HPDE6-E6E7 (cell line): ENCODE measurements around the gene MED23.
"Not testable (repeated sequence)": the region's sequence is repeated elsewhere in the genome, so short reads cannot be mapped to it uniquely, and the experiment has no call there.

Experiments
- DNase-seq: peaks from one replicate; pipeline ENCODE4 v3.0.0; 2011; ENCODE audit warnings: missing footprints; ENCODE audit errors: extremely low spot score

MED23 gene

DNA sequence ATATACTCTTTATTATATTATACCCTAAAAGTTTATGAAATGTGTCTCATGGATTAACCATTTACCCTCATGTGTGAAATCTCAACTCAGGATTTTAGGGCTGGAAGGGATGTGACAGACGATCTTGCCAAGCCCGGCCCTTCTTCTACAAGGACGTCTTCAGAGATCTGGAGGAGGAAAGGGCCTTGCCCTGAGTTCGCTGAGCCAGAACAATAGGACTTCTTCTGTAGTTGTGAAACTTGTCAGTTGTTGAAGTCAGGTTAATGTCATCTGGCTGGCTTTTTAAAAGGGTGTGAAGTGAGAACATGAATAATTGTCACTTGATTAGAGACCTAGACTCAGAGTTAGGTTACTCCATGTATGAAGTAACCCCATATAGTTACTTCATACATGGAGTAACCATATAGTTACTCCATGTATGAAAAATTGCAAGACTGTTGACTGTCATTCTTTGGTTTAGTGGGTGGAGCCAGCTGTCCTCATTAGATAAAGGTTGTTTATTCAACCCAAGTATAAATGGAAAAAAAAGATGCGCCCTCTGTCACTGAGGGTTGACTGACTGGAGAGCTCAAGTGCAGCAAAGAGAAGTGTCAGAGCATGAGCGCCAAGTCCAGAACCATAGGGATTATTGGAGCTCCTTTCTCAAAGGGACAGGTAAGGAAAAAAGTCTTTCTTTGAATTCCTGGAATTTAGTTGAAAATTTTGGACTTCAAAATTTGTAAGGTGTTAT, 55.2 kb downstream of the MED23 start, which contains the start of gene ARG1:
Gene ARG1, plus strand, starts transcription at position 541 of the 730 bp plus-strand sequence. Its CDS starts 57 bp downstream, at position 598.
- DNase-seq: no peak

DNA sequence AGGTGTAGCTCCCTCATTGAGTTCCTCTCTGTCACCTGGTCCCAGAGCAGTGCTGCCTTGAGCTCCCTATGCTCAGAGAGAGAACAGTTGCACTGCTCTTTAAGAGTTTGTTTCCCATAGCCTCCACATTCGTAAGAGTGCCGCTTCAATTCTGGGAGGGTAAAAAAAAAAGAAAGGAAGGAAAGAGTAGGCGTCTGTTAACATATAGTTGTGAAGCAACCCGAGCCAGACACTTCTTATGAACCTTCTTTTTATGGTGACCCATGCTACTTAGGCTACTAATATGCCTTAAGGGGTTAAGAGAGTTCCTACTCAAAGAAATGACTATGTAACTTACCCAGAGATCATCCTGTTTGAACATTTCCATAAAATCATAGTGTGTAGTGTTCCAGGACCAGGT, 59.3 kb downstream of the MED23 start:
- DNase-seq: no peak

DNA sequence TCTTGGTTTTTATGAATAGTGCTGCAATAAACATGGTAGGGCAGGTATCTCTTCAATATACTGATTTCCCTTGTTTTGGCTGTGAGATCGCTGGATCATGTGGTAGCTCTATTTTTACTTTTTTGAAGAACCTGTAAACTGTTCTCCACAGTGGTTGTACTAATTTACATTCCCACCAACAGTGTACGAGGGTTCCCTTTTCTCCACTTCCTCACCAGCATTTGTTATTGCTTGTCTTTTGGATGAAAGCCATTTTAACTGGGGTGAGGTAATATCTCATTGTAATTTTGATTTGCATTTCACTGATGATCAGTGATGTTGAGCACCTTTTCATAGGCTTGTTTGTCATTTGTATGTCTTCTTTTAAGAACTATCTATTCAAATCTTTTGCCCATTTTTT, 63.0 kb downstream of the MED23 start:
- DNase-seq: no peak

- no peak for DNase-seq
Observed at GRCh38 chr6:131561925-131562707, 65.9 kb downstream of the MED23 start.

DNA sequence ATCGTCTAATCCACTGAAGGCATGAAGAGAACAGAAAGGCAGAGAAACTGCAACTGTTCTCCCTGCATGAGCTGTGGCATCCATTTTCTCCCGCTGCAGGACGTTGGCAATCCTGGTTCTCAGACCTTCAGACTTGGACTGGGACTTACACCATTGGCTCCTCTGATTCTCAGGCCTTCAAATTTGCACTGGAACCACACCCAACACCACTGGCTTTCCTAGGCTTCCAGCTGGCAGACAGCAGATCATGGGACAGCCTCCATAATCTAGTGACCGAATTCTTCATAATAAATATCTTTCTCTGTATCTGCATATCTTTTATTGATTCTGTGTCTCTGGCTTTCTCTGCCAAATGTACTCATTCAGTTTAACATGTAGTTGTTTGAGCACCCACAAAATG, 69.1 kb downstream of the MED23 start:
- no peak for DNase-seq

DNA sequence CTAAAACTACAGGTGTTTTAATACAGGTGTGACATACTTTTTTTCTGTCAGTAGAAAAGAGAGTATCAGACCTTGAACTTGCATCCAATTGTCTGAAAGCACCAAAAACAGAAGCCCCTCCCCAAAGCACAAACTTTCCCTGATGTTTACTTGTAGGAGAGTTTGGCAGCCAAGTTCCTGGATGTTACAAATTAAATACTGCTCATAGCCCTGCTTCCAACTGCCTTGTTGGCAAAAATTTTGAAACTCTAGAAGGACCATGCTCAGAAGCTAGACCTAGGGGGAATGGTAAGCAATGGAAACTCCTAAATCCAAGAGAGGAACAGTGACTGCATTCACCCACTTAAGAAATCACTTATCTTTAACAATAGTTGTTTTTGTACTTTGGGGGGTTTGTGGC, 72.0 kb downstream of the MED23 start:
- DNase-seq: no peak

- DNase-seq: no peak
Observed at GRCh38 chr6:131552572-131552971, 75.5 kb downstream of the MED23 start.

DNA sequence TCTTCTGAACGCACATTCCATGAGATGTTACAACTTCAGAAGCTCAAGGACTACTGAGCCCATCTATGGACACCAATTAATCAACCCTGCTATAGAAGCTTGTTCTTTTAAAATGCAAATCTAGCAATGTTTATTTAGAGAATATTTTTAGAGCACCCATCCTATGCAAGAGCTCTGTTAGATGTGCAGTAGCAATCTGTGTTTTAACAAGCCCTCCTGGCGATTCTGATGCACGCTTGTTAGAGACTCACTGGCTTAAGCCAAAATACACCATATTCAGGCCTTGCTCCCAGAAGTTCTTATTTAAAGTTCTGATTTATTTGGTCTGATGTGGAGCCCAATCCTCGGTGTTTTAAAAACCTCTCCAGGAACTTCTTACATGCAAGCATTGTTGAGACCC, 76.1 kb downstream of the MED23 start:
- no peak for DNase-seq

DNA sequence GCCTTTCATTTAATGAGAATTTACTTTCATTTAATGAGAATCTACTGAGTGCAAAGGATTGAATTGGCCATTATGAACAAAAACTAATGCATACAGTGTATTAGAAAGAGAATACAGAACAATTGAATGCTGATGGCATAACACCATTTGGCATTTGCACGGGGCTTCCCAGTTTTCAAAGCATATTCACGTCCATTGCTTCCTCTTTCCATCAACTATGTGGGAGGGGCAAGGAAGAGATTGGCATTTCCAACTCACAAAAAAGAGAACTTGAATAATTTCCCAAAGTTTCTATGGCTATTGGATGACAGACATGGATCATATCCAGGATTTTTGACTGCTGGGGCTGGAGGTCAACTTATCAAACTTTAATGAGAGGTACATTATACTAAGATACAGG, 78.2 kb downstream of the MED23 start:
- DNase-seq: no peak

DNA sequence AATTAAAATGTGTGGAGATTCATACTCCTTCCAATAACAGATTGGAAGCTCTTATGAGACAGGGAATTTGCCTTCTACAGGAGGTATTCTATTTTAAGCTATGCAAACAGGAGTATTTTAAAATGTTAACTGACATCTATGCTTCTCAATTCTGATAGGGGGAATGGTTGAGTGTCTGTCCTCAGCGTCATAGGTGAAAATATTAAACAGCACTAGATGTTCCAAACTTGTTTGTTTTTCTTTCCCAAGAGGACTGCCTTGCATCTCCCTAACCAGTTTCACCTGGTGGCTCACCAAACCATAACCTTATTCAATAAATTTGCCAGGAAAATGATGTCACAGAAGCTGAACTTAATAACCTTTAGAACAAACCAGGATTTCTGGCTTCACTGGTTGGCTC, 79.6 kb downstream of the MED23 start:
- no peak for DNase-seq

GRCh38 chr6:131547488-131547887, 80.6 kb downstream of the MED23 start:
- DNase-seq: no peak

- DNase-seq: no peak
Observed at GRCh38 chr6:131545317-131545716, 82.7 kb downstream of the MED23 start.

DNA sequence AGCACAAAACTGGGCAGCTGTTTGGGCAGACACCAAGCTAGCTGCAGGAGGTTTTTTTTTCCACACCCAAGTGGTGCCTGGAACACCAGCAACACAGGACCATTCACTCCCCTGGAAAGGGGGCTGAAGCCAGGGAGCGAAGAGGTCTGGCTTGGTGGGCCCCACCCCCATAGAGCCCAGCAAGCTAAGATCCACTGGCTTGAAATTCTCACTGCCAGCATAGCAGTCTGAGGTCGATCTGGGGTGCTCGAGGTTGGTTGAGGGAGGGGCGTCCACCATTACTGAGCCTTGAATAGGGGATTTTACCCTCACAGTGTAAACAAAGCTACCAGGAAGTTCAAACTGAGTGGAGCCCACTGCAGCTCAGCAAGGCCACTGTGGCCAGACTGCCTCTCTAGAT, 89.4 kb downstream of the MED23 start:
- not testable (repeated sequence) for DNase-seq

DNA sequence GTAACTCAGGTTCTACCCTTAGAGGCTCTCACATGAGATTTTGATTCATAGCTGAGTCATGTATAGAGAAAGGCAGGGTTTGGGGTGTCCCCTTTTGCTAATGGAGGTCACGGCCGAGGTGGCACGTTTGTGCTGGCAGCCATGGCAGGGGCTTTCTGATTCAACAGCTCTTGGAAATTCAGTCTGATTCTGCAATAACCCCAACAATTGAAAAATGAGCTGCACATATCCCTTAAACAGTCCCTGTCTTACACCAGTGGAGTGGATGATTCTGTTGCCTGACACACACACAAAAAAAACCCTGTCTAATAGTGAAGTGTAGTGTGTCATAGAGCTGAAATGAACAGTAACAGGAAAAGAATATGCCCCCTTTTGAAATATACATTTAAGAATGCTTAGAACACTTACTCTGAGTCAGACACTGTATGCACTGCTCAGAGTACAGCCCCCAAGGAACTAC, 95.4 kb downstream of the MED23 start:
- DNase-seq: peak; percentile 15

DNA sequence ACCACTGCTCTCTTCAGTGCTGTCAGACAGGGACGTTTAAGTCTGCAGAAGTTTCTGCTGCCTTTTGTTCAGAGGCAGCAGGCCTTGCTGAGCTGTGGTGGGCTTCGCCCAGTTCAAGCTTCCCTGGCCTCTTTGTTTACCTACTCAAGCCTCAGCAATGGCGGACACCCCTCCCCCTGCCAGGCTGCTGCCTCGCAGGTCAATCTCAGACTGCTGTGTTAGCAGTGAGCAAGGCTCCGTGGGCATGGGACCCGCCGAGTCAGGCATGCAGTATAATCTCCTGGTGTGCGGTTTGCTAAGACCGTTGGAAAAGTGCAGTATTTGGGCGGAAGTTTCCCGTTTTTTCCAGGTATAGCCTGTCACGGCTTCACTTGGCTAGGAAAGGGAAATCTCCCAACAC, 96.4 kb downstream of the MED23 start:
- DNase-seq: not testable (repeated sequence)

- not testable (repeated sequence) for DNase-seq
Observed at GRCh38 chr6:131530936-131531335, 97.1 kb downstream of the MED23 start.

- no peak for DNase-seq
Observed at GRCh38 chr6:131524695-131525336, 103.2 kb downstream of the MED23 start.

DNA sequence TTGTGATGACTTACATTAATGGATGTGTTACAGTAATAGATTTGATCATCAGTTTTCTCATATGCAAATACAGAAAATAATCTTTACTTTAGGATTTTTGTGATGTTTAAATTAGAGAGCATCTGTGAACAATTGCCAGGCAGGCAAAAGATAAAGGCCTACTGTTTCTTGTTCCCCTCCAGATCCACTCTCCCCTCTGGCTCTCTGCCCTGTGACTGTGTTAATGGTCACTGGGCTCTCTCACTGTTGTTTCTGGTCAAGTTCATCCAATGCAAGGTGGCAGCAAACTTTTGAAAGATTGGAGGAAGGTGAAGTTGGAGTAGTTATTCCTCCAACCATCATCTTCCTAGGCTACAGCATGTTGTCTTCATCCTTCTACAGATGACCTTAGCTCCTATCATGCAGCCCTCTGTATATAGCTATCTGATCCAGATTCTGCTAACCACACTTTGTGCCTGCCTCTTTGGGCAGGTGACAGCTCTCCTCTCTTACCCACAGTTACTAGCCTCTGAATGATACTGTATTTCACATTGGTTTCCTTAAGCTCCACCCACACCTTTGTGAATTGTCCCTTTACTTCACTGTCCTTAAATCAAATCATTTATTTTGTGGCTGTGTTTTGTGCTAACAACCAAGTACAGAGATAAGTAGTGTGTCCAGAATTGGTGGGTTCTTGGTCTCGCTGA, 103.9 kb downstream of the MED23 start:
- DNase-seq: no peak
